ENCODE data around the gene R3HDM4. TPM values are rescaled to one million over a fixed set of nuclear protein-coding genes. Genes with fewer than 3 reads are reported as not detected.

The R3HDM4 gene
- total RNA-seq, 2 experiments from 2014 or later: 75.9 to 76.7 TPM

DNA sequence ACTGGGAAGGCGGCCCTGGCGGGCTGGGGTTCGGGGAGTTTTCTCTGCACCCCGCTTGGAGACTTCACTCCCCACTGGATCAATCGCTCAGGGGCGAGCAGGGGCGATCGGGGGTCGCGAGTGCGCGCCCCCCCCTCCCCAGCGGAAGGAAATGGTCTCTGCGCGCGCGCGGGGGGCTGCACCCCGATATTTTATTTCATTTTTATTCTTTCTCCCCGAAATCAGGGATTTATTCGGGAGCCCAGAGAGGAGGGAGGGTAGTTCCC, 13.2 kb upstream of the R3HDM4 start:
- H3K4me1 Mint-ChIP-seq (ENCODE audit: low read depth): peaks cover 14% of the 10 kb centered on the region
- peak overlapping the region; percentile 76 for H3K4me3 Mint-ChIP-seq
- H3K27me3 Mint-ChIP-seq (ENCODE audit: low read depth): no peaks in the 10 kb centered on the region
- DNase-seq (no peak), ATAC-seq (no peak)
- ChIA-PET CTCF (no interaction called here), POLR2A (no interaction called here)
- H3K36me3 Mint-ChIP-seq (ENCODE audit: low read depth): peaks cover 10% of the 10 kb centered on the region
- H3K9me3 Mint-ChIP-seq (ENCODE audit: insufficient read depth): no peaks in the 10 kb centered on the region
- H3K27ac Mint-ChIP-seq: peak overlapping the region; percentile 52

DNA sequence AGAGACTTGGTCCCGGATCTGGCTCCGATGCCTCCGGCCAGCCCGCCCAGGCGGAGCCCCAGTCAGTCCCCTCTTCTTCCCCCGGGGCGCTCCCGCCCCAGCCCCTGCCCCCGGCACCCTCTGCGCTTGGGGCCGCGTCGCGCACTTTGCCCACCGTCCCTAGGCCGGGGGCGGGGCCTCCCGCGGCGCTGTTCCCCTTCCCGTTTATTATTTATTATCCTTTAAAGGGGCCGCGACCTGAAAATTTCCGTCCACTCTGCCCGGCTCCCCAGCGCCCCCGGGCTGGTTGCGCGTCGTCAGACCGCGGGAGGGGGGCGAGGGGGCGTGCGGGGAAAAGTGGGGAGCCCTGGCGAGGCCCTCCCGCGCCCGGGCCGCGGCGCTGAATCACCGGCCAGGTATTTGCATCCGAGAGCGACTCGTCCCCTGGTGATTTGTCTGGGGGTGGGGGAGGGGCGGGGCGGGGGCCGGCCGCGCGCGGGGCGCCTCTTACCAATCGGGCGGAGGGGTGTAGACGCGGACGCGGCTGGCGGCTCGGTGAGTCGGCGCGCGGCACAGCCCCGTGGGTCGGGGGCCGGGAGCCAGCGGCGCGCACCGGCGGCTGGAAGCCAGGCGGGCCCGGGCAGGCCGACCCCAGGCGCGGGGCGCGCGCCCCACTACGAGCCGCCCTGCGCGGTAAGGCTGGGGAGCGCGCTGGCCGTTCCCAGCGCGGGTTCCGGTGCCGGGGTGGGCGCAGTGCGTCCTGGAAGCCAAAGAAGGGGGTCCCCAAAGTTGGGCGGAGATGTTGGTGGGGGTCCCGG, 12.7 kb upstream of the R3HDM4 start, which contains the start of gene ARID3A:
Gene ARID3A, plus strand, starts transcription at position 510 of the 797 bp plus-strand sequence. CDS start 3,494 bp downstream, outside the sequence.
- Mint-ChIP-seq H3K27me3 (ENCODE audit: low read depth) (no peaks in the 10 kb centered on the region), H3K27ac (peak within 1 kb of the TSS; percentile 89), H3K4me3 (peak within 1 kb of the TSS; percentile 79), H3K4me1 (ENCODE audit: low read depth) (peaks cover 18% of the 10 kb centered on the region), H3K36me3 (ENCODE audit: low read depth) (peaks cover 6% of the 10 kb centered on the region), H3K9me3 (ENCODE audit: insufficient read depth) (no peaks in the 10 kb centered on the region)
- DNase-seq (peak; percentile 83), ATAC-seq (peak; percentile 68)
- ChIA-PET POLR2A (interaction anchor here (0.7 to 1.2 kb wide), 2 partner anchors 58 to 63 kb away, joined by 3 to 7 read pairs; partner anchors contain the start of gene WDR18), CTCF (interaction anchor here (6.7 kb wide), 1 partner anchor 57 kb away, joined by 125 read pairs; the partner anchor contains the start of gene WDR18)

DNA sequence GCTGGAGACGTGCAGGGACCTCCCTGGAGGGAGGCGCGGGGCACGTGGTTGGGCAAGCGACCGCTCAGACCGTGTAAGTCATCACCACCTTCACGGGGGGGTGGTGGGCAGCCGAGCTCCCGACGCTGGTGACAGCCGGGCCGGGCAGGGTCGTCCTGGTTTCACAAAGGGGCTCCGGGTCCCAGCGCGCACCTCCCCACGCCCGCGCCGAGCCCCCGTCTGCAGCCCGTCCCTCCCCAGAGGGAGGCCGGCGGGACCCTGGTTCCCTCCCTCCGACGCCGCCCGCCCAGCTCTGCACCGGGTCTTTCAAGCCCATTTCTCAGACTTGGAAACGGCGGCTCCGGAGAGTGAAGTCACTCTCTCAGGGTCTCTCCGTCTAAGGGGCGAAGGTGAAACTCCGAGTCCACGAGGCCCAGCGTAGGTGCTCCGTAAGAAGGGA, 12.1 kb upstream of the R3HDM4 start:
- H3K4me1 Mint-ChIP-seq (ENCODE audit: low read depth): peaks cover 20% of the 10 kb centered on the region
- CTCF ChIA-PET: interaction anchor here (3.2 to 6.7 kb wide), 2 partner anchors 58 to 61 kb away, joined by 24 to 125 read pairs; partner anchors contain the start of gene WDR18
- peak; percentile 81 for DNase-seq
- H3K27me3 Mint-ChIP-seq (ENCODE audit: low read depth): no peaks in the 10 kb centered on the region
- POLR2A ChIA-PET: interaction anchor here (0.7 to 1.2 kb wide), 2 partner anchors 59 to 62 kb away, joined by 3 to 7 read pairs; partner anchors contain the start of gene WDR18
- ATAC-seq: peak; percentile 64
- H3K36me3 Mint-ChIP-seq (ENCODE audit: low read depth): peaks cover 6% of the 10 kb centered on the region
- peak overlapping the region; percentile 89 for H3K27ac Mint-ChIP-seq
- H3K9me3 Mint-ChIP-seq (ENCODE audit: insufficient read depth): no peaks in the 10 kb centered on the region
- H3K4me3 Mint-ChIP-seq: peak overlapping the region; percentile 77

- ATAC-seq (no peak), DNase-seq (peak; percentile 55)
- Mint-ChIP-seq H3K27me3 (ENCODE audit: low read depth) (no peaks in the 10 kb centered on the region), H3K9me3 (ENCODE audit: insufficient read depth) (no peaks in the 10 kb centered on the region), H3K36me3 (ENCODE audit: low read depth) (peaks cover 3% of the 10 kb centered on the region), H3K4me1 (ENCODE audit: low read depth) (peaks cover 20% of the 10 kb centered on the region), H3K27ac (peak overlapping the region; percentile 67), H3K4me3 (peak overlapping the region; percentile 77)
- CTCF ChIA-PET: interaction anchor here (3.2 to 6.7 kb wide), 2 partner anchors 58 to 61 kb away, joined by 24 to 125 read pairs; partner anchors contain the start of gene WDR18
- POLR2A ChIA-PET: interaction anchor here (0.7 to 1.4 kb wide), 3 partner anchors 59 to 79 kb away, joined by 3 to 7 read pairs (median 3); partner anchors contain the start of gene WDR18
Measured at GRCh38 chr19:924553-925086, 11.6 kb upstream of the R3HDM4 start.

DNA sequence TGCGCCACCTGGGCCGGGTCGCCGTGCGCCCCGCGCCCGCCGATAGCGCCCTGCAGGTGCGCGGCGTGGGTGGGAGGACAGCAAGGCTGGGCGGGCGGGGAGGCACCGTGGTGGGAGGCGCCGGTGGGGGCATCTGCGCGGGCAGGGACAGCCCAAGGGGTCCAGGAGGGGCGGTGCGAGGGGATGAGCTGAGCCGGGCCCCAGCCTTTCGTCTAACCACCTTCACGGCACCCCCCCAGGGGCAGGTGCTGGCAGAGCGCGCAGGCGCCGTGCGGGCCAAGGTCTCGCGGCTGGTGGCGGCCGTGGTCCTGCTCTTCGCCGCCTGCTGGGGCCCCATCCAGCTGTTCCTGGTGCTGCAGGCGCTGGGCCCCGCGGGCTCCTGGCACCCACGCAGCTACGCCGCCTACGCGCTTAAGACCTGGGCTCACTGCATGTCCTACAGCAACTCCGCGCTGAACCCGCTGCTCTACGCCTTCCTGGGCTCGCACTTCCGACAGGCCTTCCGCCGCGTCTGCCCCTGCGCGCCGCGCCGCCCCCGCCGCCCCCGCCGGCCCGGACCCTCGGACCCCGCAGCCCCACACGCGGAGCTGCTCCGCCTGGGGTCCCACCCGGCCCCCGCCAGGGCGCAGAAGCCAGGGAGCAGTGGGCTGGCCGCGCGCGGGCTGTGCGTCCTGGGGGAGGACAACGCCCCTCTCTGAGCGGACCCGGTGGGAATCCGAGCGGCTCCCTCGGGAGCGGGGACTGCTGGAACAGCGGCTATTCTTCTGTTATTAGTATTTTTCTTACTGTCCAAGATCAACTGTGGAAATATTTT, 7.2 kb upstream of the R3HDM4 start:
- DNase-seq (peak; percentile 67), ATAC-seq (peak; percentile 38)
- ChIA-PET POLR2A (interaction anchor here (0.6 to 1.5 kb wide), 4 partner anchors 57 to 147 kb away, joined by 3 to 6 read pairs (median 4); partner anchors contain the start of gene WDR18), CTCF (interaction anchor here (0.9 to 6.7 kb wide), 7 partner anchors 27 to 151 kb away, joined by 3 to 125 read pairs (median 4); partner anchors contain the start of genes MED16, RNU6-2, RNU6-9 and WDR18)
- Mint-ChIP-seq H3K36me3 (ENCODE audit: low read depth) (no peaks in the 10 kb centered on the region), H3K4me3 (peak overlapping the region; percentile 66), H3K27ac (peak overlapping the region; percentile 43), H3K9me3 (ENCODE audit: insufficient read depth) (no peaks in the 10 kb centered on the region), H3K4me1 (ENCODE audit: low read depth) (peaks cover 26% of the 10 kb centered on the region), H3K27me3 (ENCODE audit: low read depth) (peaks cover 6% of the 10 kb centered on the region)

GRCh38 chr19:919199-920050, 6.4 kb upstream of the R3HDM4 start:
- H3K9me3 Mint-ChIP-seq (ENCODE audit: insufficient read depth): no peaks in the 10 kb centered on the region
- no peaks in the 10 kb centered on the region for H3K36me3 Mint-ChIP-seq (ENCODE audit: low read depth)
- peak; percentile 47 for DNase-seq
- ChIA-PET POLR2A (interaction anchor here (0.6 to 1.5 kb wide), 4 partner anchors 41 to 148 kb away, joined by 3 to 6 read pairs (median 4); partner anchors contain the start of gene WDR18), CTCF (interaction anchor here (0.9 to 6.7 kb wide), 5 partner anchors 53 to 102 kb away, joined by 4 to 125 read pairs (median 13); partner anchors contain the start of genes RNU6-2 and WDR18)
- peaks cover 6% of the 10 kb centered on the region for H3K27me3 Mint-ChIP-seq (ENCODE audit: low read depth)
- H3K27ac Mint-ChIP-seq: no peak overlapping the region
- peaks cover 24% of the 10 kb centered on the region for H3K4me1 Mint-ChIP-seq (ENCODE audit: low read depth)
- peak; percentile 27 for ATAC-seq
- H3K4me3 Mint-ChIP-seq: peak overlapping the region; percentile 48

GRCh38 chr19:918481-919198, 5.6 kb upstream of the R3HDM4 start:
- ChIA-PET POLR2A (interaction anchor here (1.5 kb wide), 1 partner anchor 55 kb away, joined by 6 read pairs; no protein-coding TSS in a partner anchor), CTCF (interaction anchor here (2.7 to 6.7 kb wide), 3 partner anchors 55 to 64 kb away, joined by 13 to 125 read pairs (median 47); partner anchors contain the start of gene WDR18)
- Mint-ChIP-seq H3K4me3 (peak overlapping the region; percentile 48), H3K27ac (no peak overlapping the region), H3K4me1 (ENCODE audit: low read depth) (peaks cover 20% of the 10 kb centered on the region), H3K36me3 (ENCODE audit: low read depth) (no peaks in the 10 kb centered on the region), H3K27me3 (ENCODE audit: low read depth) (peaks cover 6% of the 10 kb centered on the region), H3K9me3 (ENCODE audit: insufficient read depth) (no peaks in the 10 kb centered on the region)
- ATAC-seq: no peak
- peak; percentile 62 for DNase-seq

GRCh38 chr19:918152-918437, 5.1 kb upstream of the R3HDM4 start:
- ATAC-seq (no peak), DNase-seq (no peak)
- Mint-ChIP-seq H3K9me3 (ENCODE audit: insufficient read depth) (no peaks in the 10 kb centered on the region), H3K4me3 (no peak overlapping the region), H3K36me3 (ENCODE audit: low read depth) (no peaks in the 10 kb centered on the region), H3K27ac (no peak overlapping the region), H3K27me3 (ENCODE audit: low read depth) (peaks cover 6% of the 10 kb centered on the region), H3K4me1 (ENCODE audit: low read depth) (peaks cover 20% of the 10 kb centered on the region)
- ChIA-PET POLR2A (no interaction called here), CTCF (interaction anchor here (3.7 kb wide), 1 partner anchor 54 kb away, joined by 47 read pairs; no protein-coding TSS in a partner anchor)

- Mint-ChIP-seq H3K4me1 (ENCODE audit: low read depth) (peaks cover 20% of the 10 kb centered on the region), H3K4me3 (no peak within 1 kb of the TSS), H3K9me3 (ENCODE audit: insufficient read depth) (no peaks in the 10 kb centered on the region), H3K36me3 (ENCODE audit: low read depth) (no peaks in the 10 kb centered on the region), H3K27me3 (ENCODE audit: low read depth) (peaks cover 6% of the 10 kb centered on the region), H3K27ac (no peak within 1 kb of the TSS)
- ATAC-seq (peak; percentile 9), DNase-seq (peak; percentile 59)
- CTCF ChIA-PET: interaction anchor here (3.7 kb wide), 1 partner anchor 54 kb away, joined by 47 read pairs; no protein-coding TSS in a partner anchor
- POLR2A ChIA-PET: interaction anchor here (1.0 kb wide), 1 partner anchor 11 kb away, joined by 3 read pairs; no protein-coding TSS in a partner anchor
Measured at GRCh38 chr19:917323-918151, 4.5 kb upstream of the R3HDM4 start, which contains the start of gene KISS1R. TSS of gene KISS1R (plus strand) at chr19:917333. CDS start at chr19:917503, 170 bp downstream.

Data from activated CD8-positive, alpha-beta T cell treated with anti-CD3 and anti-CD28 coated beads, Interleukin-2, amount 10 ng/mL, durations not matched to agents 7 days and 5 days (primary cell).